Measurements from ENCODE around the gene SNRNP35.
"Not testable (repeated sequence)": the region's sequence is repeated elsewhere in the genome, so short reads cannot be mapped to it uniquely, and the experiment has no call there.

SNRNP35 gene

DNA sequence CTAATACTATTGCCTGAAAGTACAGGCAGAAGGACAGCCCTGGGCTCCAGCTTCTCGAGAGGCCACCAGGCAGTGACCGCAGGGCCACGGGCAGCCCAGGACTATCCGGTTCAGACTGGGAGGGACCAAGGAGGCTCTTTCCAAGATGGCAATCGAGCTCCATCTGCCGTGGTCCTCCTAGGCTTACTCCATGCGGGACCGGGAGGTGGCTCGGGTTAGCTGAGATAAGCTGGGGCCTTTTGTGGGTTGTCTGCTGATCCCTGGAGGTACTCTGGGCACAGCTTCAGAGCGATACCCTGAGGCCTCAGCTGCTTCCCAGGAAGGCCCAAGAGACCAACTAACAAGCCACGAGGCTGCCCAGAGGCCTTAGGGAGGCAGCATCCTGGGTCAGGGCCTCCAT, 33.1 kb downstream of the SNRNP35 start:
- DNase-seq, result no peak

DNA sequence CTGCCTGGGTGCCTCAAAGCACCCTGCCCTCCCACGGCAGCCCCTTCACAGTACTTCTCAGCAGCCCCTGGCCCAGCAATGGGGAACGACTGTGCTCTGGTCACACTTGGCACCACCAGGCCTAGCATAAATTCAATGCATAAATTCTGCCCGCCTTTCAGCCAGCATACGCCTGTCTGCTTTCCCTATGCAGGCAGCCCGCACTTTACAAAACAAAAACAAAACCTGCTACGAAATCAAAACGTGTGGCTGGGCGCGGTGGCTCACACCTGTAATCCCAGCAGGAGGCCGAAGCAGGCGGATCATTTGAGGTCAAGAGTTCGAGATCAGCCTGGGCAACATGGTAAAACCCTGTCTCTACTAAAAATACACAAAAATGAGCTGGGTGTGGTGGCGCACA, 33.5 kb downstream of the SNRNP35 start:
- DNase-seq, result no peak

DNA sequence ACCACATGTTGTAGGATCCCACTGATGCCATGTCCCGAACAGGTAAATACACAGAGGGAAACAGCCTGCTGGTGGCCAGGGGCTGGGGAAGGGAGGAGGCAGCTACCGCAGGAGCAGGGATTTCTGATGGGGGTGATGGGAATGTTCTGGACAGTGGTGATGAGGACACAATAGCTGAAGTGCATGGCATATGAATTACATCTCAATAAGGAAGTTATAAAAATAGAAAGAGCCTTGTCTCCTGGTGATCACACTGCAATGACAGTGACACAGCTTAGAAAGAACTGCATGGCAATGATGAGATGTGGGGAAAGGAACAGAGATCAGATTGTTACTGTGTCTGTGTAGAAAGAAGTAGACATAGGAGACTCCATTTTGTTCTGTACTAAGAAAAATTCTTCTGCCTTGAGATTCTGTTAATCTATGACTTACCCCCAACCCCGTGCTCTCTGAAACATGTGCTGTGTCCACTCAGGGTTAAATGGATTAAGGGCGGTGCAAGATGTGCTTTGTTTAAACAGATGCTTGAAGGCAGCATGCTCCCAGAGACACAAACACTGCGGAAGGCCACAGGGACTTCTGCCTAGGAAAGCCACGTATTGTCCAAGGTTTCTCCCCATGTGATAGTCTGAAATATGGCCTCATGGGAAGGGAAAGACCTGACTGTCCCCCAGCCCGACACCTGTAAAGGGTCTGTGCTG, 34.5 kb downstream of the SNRNP35 start:
- not testable (repeated sequence) for DNase-seq

DNA sequence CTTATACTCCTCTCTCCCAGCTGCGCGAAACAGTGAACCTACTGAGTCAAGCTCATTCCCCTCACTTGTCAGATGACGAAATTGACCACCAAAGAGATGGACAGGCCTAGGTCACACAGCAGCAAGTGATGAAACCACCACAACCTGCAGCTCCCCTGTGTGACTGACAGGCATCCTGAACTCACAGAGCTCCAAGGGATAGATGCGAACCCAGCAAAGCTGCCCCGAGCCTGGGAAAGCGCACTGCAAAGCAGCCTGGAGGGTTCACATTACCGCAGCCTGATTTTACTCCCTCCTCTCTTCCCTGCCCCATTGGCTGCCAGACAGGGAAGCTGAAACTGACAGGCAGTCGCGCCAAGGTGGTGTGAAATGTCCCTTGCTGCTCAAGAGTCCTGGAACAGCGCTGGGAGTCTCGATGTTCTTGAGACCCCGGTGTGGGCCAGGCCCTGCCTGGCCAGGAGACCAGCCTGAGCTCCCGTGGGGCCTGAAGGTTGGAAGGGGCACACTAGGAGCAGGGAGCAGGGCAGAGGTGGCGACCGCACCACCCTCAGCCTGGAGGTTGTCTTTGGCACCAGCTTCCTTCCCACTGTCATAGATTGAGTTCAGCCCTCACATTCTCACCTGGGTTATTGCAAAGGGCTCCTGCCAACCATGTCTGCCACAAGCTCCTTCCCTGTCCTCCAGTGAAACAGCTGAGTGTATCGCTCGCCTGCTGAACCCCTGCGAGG, 36.3 kb downstream of the SNRNP35 start:
- no peak for DNase-seq

DNA sequence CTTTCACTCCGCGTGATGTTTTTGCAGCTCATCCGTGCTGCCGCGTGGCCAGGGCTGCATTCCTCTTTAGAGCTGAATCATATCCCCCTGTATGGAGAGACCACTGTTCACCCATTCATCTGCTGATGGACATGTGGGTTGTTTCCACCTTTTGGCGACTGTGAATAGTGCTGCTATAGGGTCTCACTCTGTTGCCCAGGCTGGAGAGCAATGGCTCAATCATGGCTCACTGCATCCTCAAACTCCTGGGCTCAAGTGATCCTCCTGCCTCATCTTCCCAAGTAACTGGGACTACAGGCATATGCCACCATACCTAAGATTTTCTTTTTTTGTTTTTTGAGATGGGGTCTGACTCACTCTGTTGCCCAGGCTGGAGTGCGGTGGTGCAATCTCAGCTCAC, 39.1 kb downstream of the SNRNP35 start:
- no peak for DNase-seq

DNA sequence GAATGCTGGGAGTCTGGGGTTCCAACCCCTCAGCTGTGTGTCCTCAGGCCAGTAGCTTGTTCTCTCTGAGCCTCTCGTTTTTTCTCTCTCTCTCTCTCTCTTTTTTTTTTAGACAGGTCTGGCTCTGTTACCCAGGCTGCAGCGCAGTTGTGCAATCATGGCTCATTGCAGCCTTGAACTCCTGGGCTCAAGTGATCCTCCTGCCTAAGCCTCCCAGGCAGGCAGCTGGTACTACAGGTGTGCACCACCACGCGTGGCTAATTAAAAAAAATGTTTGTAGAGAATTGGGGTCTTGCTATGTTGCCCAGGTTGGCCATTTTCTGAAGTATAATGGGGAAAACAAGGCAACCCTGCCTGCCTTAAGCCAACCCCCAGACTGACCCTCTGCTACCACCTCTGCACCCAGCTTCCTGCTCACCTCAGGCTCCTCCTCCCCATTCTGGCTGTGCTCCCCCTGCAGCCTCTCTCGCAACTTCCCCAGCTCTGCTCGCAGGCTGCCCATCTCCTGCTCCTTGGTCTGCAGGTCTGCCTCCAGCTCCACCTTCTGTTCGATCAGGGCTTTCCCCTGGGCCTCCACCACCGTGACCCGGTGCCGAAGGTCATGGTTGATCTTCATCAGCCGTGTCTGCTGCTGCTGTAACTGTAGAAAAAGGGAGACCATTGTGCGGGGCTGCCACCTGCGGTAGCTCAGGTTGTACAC, 40.3 kb downstream of the SNRNP35 start:
- no peak for DNase-seq

DNA sequence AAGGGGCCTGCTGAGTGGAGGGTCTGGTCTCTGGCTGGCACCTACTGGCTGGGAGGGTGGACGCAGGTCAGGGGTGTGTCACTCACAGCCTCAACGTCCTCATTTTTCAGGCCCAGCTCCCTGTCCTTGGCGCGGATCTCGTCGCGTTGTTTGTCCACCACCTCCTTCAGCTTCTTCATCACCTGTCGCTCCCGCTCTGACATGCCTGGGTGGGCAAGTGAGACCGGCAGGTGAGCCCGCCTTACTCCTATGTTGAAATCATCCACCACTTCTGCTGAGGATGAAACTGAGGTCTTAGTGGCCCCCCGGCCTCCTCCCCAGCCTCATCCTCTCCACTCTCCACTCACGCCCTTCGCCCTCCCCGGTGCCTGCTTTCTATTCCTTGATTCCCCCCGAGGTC, 41.4 kb downstream of the SNRNP35 start:
- no peak for DNase-seq

DNA sequence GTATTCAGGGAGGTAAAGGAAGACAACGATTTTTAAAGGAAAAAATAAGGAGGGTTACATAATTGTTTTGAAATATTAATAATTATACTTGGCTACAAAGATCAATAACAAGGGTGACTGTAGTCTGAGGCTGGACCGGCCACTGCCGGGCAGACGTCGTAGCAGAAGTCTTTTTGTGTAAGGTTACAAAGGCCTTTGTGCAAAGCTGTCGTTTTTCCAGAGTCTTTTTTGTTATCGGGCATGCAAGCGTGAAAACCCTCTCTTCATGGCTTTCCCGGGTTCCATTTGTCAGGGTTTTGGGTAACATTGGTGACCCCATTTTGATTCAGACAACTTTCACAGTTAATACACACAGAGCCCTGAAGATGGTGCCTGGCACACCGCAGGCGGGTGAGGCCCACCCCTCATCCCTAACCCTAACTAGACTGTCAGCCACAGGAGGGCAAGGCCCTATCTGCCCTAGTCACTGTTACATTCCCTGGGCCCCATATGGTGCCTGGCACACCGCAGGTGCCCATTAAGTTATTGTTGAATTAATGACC, 44.3 kb downstream of the SNRNP35 start:
- DNase-seq, result no peak

DNA sequence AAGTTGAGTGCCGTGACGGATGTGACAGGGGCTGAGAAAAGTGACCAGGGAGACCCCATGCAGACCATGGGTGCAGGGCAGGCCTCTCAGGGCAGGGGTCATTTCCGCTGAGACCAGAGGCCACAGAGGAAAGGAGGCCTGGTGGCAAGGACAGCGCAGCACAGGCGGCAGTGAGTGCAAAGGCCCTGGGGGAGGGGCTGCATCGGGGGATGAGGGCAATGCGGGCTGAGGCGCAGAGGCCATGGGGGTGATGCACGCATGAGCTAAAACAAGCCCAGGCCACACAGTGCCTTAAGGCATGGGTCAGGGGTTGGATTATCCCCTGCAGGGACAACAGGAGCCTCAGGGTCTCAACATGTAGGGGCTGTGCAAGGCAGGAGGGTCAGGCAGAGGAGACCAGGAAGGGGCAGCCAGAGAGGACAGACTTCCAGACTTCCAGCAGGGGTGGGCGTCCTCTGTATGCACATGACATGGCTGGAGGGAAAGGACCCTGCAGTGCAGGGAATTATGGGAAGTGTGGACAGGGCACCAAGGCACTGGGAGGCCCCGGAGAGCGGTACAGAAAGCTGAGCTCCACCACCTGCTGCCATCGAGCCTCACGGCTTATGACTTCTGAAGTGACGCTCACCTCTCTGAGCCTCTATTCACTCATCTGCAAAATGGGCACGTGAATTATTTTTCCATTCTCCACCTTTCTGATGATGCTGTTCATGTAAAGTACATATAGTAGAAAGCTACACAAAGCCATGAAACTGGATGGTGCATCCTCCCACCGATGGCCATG, 48.3 kb downstream of the SNRNP35 start:
- DNase-seq, result no peak

DNA sequence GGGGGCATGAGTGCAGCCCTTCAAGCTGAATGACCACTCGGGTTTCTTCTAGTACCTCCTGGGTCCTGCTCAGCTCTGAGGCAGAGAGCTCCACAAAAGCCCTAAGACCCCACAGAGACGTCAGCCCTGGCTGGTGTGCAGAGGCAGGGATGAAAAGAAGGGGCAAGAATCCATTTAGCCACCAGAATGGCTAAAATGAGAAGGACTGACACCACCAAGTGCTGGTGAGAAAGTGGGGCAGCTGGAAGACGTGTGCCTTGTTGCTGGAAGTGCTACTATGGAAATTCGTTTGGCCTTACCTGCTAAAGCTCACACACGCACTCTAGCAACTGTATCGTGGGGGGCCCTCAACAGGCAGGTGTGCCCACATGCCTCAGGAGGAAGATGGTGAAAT, 48.9 kb downstream of the SNRNP35 start:
- DNase-seq, result no peak

DNA sequence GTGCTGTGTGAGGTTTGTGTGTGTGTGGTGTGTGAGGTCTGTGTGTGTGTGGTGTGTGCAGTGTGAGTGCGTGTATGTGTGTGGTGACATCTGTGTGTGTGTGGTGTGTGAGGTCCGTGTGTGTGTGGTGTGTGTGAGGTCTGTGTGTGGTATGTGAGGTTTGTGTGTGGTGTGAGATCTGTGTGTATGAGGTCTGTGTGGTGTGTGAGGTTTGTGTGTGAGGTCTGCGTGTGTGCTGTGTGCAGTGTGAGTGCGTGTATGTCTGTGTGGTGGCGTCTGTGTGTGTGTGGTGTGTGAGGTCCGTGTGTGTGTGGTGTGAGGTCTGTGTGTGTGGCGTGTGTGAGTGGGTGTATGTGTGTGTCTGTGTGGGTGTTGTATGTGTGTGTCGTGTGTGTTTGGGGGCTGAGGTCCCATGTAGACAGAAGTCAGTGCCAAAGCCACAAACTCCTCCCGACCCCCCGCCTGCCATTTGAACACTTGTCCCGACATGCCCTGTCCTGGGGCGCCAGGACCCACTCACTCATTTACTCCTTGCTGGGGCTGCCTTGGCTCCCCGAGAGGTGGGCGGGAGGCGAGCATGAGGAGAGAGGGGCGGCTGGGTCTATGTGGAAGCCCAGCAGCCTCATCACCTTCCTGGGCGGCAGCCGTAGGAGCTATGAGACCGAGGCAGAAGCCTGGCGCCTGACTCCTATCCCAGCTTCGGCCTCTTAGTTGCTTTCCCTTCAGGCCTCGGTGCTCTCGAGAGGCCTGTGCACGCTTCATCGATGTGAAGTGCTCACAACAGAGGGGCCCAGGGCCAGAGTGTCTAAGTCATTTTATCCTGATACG, 55.1 kb downstream of the SNRNP35 start:
- no peak for DNase-seq

DNA sequence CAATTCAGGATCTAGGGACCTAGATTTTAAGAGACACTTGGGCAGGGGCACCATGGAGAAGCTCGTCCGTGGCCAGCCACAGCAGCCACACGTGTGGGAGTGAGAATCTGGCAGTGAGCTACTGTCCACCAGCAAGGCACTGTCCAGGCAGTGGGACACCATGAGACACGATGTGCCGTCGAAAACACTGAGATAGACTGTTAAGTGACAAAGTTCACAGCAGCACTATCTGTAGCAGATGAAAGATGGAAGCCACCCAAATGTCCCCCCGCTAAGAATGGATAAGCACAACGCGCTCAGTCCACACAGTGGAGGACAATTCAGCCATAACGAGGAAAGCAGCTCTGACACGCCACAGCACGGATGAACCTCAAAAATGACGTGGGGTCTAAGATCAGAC, 55.9 kb downstream of the SNRNP35 start:
- no peak for DNase-seq

DNA sequence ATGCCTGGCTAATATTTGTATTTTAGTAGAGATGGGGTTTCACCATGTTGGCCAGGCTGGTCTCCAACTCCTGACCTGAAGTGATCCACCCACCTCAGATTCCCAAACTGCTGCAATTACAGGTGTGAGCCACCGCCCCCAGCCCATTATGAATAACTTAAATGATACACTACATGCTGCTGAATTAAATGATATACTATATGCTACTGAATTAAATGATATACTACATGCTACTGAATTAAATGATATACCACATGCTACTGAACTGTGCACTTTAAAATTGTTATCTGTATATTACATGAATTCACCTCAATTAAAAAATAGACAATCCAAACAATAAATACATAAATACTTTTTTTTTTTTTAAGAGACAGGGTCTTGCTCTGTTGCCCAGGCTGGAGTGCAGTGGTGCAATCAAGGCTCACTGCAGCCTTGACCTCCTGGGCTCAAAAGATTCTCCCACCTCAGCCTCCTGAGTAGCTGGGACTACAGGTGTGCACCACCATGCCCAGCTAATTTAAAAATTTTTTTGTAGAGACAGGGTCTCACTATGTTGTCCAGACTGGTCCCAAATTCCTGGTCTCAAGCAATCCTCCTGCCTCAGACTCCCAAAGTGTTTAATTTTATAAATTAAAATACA, 56.8 kb downstream of the SNRNP35 start:
- DNase-seq, result not testable (repeated sequence)

DNA sequence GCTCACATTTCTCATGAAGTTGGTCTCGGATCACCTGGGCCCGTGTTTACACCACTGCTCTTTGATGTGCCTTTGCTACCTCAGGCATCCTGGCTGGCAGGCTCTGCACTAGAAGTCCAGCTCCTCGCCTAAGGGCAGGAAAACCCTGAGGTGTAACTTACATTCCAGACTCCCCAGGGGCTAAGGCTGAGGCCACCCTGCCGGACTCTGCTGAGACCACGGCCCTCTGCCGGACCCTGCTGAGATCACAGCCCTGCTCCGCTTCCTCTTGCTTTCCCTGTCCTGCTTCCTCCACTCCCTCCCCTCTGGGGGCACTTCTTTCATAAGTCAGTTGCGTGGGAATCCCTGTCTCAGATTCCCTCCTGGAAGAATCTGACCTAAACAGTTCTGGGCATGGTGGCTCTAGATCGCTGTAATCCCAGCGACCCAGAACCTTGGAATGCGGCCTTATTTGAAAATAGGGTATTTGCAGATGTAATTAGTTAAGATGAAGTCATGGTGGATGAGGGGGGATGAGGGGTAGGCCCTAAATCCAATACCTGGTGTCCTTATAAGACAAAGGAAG, 58.4 kb downstream of the SNRNP35 start:
- DNase-seq, result no peak

Measured in stimulated activated CD4-positive, alpha-beta T cell treated with anti-CD3 and anti-CD28 coated beads, Interleukin-1b, Interleukin-23, amount 100 ng/mL, for 48 hours (primary cell).